Measurements from ENCODE around the gene TANK.
A peak's percentile ranks its signal among the peaks of the same experiment; 100 is the strongest.

Gene TANK

GRCh38 chr2:161134547-161135518 is 25.4 kb upstream of the TANK start:
- DNase-seq: peak; percentile 46

- no peak for DNase-seq
Measured at GRCh38 chr2:161135951-161136593, 24.2 kb upstream of the TANK start.

DNA sequence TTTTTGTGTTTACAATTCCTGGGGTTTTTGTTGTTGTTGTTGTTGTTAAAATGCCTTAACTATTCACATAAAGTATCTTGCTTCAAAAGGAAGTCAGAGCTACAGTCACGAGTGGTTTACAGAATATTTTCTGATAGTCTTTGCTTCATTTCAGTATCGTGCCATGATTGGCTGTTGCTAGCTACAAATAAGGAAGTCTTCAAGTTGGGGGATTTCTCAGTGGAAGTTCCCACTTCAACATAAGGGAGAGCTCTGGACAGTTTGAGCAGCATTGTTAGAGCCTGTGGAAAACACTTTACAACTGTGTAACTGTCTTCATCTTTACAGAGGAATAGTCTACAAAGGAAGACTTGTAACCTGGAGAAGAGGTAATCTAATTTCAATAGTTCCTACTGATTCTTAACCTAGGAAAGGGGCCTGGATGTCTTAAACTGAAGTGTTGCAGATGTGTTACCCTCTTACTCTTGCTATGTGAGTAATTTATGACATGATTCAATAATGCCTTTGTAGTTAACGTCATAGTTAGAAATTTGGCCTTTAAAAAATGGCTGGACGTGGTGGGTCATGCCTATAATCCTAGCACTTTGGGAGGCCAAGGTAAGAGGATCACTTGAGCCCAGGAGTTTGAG is 23.4 kb upstream of the TANK start:
- DNase-seq: no peak

DNA sequence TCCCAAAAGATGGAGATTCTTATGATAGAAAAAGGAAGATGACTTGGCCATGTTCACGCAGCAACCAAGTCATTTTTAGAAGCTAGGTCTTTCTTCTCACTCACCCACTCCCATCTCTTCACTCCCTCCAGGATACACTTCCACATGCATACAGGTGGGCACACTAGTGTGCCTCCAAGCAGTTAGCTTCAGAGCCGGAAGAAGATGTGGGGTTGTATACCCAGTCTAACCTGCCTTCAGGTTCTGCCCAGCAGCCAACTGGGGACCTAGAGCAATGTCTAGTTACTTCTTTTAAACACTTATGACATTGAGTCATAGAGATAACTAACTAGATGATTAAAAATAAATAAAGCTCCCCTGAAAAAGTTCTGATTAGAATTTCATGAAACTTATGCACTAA is 21.8 kb upstream of the TANK start:
- no peak for DNase-seq

DNA sequence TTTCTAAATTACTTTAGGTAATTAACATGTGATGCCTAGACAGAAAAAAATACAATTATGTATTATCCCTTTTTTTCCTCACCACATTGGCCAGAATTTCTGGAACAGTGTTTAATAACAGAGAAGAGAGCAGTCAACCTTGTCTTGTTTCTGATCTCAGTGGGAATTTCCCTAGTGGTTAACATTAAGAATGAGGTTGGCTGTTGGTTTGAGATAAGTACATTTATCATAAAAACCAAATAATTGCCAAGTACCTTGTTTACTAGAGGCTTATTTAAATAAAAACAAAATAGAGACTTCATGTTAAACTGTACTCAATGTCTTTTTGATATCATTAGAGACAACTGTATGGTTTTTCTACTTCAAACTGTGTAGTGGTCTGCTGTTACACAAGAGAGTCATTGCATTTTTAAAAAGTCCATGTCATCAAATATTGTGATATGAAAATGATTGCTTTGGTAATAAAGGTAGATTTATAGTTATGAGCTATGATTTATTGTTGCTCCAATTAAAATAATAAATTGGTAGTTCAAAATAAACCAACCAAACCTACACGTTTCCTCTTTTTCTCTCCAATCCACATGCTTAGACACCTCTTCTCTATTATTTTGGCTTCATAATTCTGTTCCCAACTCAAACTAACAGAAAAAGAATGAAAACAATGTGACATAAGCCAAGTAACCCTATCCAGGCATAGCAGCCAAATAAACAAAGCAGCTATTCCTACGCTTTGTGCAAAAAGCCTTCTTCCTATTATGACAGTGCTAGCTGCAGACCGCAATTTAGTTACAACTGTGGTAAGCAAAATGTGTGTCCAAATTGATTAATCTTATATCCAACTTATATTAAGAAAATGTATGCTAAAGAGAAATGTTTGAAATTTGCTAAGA is 20.9 kb upstream of the TANK start:
- no peak for DNase-seq

- no peak for DNase-seq
Measured at GRCh38 chr2:161141033-161141432, 19.2 kb upstream of the TANK start.

DNA sequence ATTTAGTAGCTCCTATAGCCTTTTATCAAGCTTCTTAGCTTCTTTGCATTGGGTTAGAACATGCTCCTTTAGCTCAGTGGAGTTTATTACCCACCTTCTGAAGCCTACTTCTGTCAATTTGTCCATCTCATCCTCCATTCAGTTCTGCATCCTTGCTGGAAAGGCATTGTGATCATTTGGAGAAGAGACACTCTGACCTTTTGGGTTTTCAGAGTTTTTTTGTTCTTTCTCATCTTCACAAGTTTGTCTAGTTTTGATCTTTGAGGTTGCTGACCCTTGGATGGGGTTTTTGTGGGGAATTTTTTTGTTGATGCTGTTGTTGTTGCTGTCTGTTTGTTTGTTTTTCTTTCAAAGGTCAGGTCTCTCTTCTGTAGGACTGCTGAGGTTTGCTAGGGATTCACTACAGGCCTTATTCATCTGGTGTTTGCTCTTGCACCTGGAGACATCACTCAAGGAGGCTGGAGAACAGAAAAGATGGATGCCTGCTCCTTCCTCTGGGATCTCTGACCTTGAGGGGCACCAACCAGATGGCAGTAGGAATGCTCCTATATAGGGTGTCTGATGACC is 13.9 kb upstream of the TANK start:
- DNase-seq: no peak

DNA sequence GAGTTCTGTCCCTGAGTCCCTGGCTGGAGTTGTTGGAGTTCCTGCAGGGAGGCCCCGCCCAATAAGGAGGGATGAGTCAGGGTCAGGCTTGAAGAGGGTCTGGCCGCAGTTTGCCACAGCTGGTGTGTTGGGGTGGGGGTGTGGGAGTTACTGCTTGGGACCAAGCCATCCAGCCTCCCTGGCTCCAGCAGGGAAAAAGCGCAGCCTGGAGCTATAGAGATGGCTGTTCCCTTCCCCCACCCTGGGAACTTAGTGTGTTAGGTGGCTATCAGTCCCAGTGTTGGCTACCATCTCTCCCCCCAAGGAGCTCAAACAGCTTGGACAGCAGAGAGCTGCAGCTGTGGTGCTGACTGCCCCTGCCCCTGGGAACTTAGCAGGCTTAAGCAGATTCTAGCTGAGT is 13.2 kb upstream of the TANK start:
- no peak for DNase-seq

DNA sequence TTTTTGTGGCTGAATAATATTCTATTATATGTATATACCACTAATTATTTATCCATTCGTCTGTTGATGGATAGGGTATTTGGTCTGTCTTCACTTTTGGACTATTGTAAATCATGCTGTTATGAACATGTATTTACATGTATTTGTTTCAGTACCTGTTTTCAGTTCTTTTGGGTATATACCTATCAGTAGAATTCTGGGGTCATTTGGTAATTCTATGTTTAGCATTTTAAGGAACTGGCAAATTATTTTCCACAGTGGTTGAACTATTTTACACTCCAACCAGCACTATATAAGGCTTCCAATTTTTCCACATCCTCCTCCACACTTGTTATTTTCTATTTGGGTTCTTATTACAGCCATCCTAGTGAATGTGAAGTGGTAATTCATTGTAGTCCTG is 12.4 kb upstream of the TANK start:
- no peak for DNase-seq

DNA sequence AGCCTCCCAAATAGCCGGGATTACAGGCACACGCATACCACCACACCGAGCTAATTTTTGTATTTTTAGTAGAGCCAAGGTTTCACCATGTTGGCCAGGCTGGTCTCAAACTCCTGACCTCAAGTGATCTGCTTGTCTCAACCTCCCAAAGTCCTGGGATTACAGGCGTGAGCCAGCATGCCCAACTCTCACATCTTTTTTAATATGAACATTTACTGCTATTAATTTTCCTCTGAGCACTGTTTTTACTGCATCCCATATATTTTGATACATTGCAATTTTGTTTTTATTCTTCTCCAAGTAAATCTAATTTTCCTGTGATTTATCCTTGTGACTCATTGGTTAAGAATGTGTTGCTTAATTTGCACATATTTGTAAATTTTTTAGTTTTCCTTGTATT is 9.5 kb upstream of the TANK start:
- no peak for DNase-seq

DNA sequence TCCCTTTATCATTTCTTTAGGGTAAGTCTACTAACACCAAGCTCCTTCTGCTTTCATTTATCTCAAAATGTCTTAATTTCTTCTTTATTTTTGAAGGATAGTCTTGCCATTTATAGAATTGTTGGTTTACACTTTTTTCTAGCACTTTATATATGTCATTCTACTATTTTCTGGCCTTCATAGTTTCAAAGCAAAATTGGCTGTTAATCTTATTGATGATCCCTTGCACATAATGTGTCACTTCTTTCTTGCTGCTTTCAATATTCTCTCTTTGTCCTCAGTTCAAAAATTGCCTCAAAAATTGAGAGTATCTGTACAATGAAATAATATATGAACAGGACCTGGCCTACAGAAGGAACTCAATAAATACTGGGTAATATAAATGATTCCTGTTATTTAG is 7.9 kb upstream of the TANK start:
- no peak for DNase-seq

DNA sequence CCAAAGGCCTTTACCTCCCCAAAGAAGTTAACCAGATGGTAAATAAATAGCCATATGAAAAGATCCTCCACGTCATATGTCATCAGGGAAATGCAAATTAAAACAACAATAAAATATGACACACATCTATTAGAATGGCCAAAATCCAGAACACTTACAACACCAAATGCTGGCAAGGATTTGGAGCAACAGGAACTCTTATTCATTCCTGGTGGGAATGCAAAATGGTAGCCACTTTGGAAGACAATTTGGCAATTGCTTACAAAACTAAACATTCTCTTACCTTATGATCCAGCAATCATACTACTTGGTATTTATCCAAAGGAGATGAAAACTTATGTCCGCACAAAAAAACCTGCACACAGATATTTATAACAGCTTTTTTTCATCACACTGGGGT is 1.3 kb upstream of the TANK start:
- DNase-seq: no peak

- no peak for DNase-seq
Measured at GRCh38 chr2:161159456-161160225, 587 bp upstream of the TANK start.

DNA sequence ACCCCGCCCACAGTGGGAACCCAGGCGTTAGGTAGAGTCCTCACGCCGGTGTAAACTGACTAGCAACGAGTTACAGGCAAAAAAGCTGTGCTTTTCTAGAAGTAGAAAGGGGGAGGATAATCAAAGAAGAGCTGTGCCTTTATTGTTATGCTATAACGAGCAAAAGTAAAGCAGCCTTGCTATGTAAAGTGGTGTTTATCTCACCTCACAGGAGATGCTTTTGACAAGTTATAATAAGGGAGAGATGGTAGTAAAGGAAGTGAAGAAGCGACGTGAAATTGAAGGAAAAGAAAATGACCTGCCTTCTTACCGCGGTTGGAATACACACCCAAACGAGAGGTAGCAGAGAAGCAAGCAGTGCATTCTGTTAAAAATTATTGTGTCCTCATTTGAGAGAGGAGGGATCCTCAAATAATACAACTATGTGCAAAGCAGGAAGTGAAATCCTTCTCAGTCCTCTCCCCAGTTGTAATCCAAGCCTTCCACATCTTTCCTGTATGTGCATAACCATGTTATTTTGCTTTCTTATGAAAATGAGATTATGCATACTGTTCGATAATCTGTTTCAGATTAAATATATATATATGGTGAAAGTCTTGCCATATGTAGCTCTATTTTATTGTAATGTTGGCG is 962 bp downstream of the TANK start:
- peak; percentile 4 for DNase-seq

DNA sequence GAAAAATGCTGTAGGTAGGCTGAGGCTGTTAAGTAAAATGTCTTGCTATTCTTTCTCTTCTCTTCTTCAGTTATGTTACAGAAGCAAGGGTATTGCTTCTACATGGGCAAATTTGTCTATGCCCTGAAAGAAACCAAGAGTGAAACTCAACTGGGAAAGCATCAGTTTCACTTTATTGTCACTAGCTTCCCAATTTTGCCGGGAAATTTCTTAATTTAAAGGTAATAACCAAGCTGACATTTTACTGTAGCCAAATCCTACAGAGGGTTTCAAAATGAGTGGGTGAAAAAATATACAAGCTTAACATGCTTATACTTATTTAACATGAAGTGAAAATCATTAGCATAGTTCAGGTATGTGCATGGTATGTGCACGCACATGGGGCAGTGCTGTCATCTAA is 3.2 kb downstream of the TANK start:
- no peak for DNase-seq

- no peak for DNase-seq
Measured at GRCh38 chr2:161164161-161164560, 3.9 kb downstream of the TANK start.

GRCh38 chr2:161165266-161165665 is 5.0 kb downstream of the TANK start:
- no peak for DNase-seq

- no peak for DNase-seq
Measured at GRCh38 chr2:161165811-161166210, 5.6 kb downstream of the TANK start.

DNA sequence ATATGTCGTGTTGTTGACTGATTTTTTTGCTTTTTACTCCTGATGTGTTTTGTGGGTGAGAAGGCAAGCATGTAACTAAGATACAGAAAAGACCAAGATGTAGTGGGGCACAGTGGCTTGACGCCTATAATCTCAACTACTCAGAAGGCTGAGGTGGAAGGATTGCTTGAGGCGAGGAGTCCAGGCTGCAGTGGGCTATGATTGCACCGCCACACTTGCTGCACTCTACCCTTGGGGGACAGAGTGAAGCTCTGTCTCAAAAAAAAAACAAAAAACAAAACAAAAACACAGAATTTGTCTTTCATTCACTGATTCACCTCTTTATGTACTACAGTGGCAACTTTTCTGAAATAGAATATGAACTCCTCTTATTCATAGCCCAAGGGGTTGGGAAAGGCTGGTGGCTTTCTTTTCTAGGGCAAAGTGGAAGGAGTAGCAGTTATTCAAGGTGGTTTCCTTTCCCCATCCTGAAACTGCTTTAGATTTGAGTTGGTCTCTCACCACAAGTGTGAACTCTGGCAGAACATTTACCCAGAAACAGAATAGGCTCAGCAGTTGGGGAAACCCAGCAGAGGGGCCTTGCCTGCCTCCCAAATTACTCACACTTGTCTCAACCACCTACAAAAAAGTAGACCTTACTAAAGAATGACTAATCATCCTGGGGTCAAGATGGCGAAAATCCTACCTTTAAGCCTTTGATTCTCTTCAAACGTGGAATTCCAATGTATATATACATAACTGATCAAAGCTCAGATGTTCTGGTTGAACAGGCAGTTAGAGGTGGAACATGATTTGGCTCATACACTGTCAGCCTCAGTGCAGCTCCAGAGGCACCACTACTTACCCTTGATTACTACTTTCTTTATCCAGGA is 6.5 kb downstream of the TANK start:
- DNase-seq: no peak

DNA sequence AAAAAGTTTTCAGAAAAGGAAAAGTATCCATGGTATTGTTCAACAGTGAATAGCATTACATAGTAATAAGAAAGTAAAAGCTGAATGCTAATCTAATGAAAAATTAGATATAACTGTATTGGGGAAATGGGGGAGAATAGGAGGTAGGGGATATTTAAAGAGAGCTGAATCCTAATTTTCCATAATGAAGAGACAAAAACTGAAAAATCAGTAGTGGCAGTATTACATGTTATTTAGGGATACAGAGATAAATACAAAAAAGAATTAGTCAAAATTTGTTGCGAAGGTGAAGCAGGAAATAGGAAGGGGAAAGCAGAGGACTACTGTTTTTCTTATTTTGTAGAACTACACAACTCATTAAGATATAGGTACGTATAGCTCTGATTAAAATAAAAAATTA is 9.1 kb downstream of the TANK start:
- DNase-seq: no peak
